ENCODE data around the gene GLI3. TPM values are rescaled to one million over a fixed set of nuclear protein-coding genes. Genes with fewer than 3 reads are reported as not detected.

Gene GLI3
- total and polyA plus RNA-seq, 2 of the 4 experiments (the other 2 are of a cell fraction) = 1.3 to 3.9 TPM

DNA sequence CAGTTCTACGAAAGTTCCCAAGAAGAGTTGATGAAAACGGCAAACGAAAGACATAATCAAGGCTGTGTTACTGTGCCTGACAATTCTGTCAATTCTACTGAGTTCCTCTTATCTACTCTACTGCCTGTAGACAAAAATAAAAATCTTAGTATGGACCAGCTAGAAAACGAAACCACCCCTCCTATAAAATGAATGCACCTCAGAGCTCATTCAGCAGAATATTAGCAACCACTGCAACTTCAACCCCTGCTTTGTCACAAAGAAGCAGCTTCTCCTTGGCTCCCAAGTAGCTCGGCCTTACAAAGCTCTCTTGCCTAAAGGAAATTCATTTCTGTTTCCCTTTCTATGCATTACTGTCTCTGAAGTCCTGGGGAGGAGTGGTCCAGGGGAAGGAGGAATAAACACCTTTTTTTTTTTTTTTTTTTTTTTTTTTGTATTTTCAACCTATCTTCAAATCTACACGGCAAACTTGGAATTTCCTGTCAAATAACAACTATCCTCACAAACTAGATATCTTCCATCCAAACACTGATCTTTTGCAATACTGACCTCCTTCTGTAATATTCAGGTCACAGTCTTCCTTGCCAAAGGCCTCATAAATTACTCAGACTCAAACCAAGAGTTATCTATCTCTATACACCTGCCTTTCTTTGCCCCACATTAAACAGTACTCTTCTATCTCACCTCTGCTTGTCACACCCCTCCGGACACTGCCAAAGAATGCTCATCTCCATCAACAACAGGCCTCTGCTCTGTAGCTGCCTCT lies 74.3 kb downstream of the GLI3 start:
- Histone ChIP-seq H3K79me1 (ENCODE audit: low read depth in 1 of 2, low read length in 2 of 2) (peaks cover 0 to 23% of the 10 kb centered on the region in 2 experiments; a peak in 2 of 4 replicates), H3K27ac (ENCODE audit: insufficient read depth, low read length) (no peak overlapping the region), H3K9me3 (ENCODE audit: control insufficient read depth, insufficient read depth, low read length) (no peaks in the 10 kb centered on the region), H2AFZ (replicated peaks; ENCODE audit: low read length, poor library complexity) (no peak overlapping the region), H2BK15ac (ENCODE audit: low read depth, low read length) (no peak overlapping the region), H2BK20ac (ENCODE audit: low read depth, low read length) (no peak overlapping the region), H4K91ac (ENCODE audit: insufficient read depth, low read depth, low read length) (no peak overlapping the region), H3K9ac (ENCODE audit: low read depth, low read length) (no peak overlapping the region), H3K27me3 (ENCODE audit: control insufficient read depth, insufficient read depth, low read length) (no peaks in the 10 kb centered on the region), H2AK9ac (replicated peaks; ENCODE audit: low read depth, low read length, poor library complexity) (no peak overlapping the region), H2BK5ac (ENCODE audit: low read depth, low read length, poor library complexity, severe bottlenecking) (no peak overlapping the region), H3K4ac (ENCODE audit: low read depth, low read length) (no peak overlapping the region), H3K4me2 (ENCODE audit: low read depth, low read length) (no peak overlapping the region), H3K4me3 (ENCODE audit: insufficient read depth, low read depth, low read length) (no peak overlapping the region), H3K14ac (replicated peaks; ENCODE audit: low read depth, low read length) (no peak overlapping the region), H2BK120ac (ENCODE audit: low read depth, low read length) (no peak overlapping the region), H4K5ac (ENCODE audit: low read depth, low read length) (no peak overlapping the region), H4K20me1 (ENCODE audit: insufficient read depth, low read length) (peaks cover 4% of the 10 kb centered on the region; the same call in 1 of the 2 replicates), H3K9me1 (ENCODE audit: insufficient read depth, low read length) (0 out of 2 replicates have a peak, but pooled peaks cover 4% of the 10 kb centered on the region), H4K8ac (ENCODE audit: low read depth in 2 of 2, low read length in 2 of 2) (no peak overlapping the region), H3K23ac (ENCODE audit: low read depth, low read length) (no peak overlapping the region), H3K4me1 (ENCODE audit: control insufficient read depth, insufficient read depth, low read length) (peaks cover 2% of the 10 kb centered on the region; the same call in 1 of the 2 replicates), H3K36me3 (ENCODE audit: control insufficient read depth, insufficient read depth, low read length) (no peaks in the 10 kb centered on the region), H2AK5ac (ENCODE audit: low read depth, low read length) (no peak overlapping the region), H3K18ac (ENCODE audit: low read depth, low read length) (no peak overlapping the region), H3K56ac (ENCODE audit: extremely low read depth, insufficient read depth, low read length) (no peak overlapping the region)
- TF ChIP-seq, protein P1, sequence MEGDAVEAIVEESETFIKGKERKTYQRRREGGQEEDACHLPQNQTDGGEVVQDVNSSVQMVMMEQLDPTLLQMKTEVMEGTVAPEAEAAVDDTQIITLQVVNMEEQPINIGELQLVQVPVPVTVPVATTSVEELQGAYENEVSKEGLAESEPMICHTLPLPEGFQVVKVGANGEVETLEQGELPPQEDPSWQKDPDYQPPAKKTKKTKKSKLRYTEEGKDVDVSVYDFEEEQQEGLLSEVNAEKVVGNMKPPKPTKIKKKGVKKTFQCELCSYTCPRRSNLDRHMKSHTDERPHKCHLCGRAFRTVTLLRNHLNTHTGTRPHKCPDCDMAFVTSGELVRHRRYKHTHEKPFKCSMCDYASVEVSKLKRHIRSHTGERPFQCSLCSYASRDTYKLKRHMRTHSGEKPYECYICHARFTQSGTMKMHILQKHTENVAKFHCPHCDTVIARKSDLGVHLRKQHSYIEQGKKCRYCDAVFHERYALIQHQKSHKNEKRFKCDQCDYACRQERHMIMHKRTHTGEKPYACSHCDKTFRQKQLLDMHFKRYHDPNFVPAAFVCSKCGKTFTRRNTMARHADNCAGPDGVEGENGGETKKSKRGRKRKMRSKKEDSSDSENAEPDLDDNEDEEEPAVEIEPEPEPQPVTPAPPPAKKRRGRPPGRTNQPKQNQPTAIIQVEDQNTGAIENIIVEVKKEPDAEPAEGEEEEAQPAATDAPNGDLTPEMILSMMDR (conservative IDR thresholded peaks at IDR 0.05; ENCODE audit: low read depth, low read length) = no peak
- TF ChIP-seq RFX5 (IDR thresholded peaks at IDR 0.05; ENCODE audit: low read depth, low read length) (no peak), MAZ (IDR thresholded peaks at IDR 0.05; ENCODE audit: borderline replicate concordance, low read depth, low read length) (no peak), RCOR1 (IDR thresholded peaks at IDR 0.05; ENCODE audit: insufficient replicate concordance, low read length) (no peak), FOS (IDR thresholded peaks at IDR 0.05; ENCODE audit: low read depth, low read length) (no peak), MXI1 (IDR thresholded peaks at IDR 0.05; ENCODE audit: borderline replicate concordance, low read depth, low read length) (no peak)
- TF ChIP-seq, protein P2, sequence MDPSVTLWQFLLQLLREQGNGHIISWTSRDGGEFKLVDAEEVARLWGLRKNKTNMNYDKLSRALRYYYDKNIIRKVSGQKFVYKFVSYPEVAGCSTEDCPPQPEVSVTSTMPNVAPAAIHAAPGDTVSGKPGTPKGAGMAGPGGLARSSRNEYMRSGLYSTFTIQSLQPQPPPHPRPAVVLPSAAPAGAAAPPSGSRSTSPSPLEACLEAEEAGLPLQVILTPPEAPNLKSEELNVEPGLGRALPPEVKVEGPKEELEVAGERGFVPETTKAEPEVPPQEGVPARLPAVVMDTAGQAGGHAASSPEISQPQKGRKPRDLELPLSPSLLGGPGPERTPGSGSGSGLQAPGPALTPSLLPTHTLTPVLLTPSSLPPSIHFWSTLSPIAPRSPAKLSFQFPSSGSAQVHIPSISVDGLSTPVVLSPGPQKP (IDR thresholded peaks at IDR 0.05; ENCODE audit: borderline replicate concordance, low read depth, low read length) = no peak
- ChIA-PET CTCF (no interaction called here), POLR2A (ENCODE audit: unreplicated experiment) (no interaction called here)
- in situ Hi-C loops (cut with MboI; ENCODE audit: low sequenced_read_pairs) (no loop called here), dilution Hi-C loops (cut with HindIII; ENCODE audit: low sequenced_read_pairs, unreplicated experiment) (no loop called here), intact Hi-C loops (cut with micrococcal nuclease) (no loop called here)
- ATAC-seq (ENCODE audit: low read depth) = no peak
- no TSS peak for BruUV-seq (replicated peaks)
- 82% methylated on average over 4 of the region's 7 CpGs; no CpG with 5 or more reads in 1 of the 2 experiments for WGBS, 2 experiments (ENCODE audit: extremely low coverage in 2 of 2, insufficient read length in 1 of 2)
- no peak for DNase-seq

Measured in IMR-90 (cell line).